ENCODE results near the gene INTS13.
"Not testable (repeated sequence)": the region's sequence is repeated elsewhere in the genome, so short reads cannot be mapped to it uniquely, and the experiment has no call there.

INTS13 gene

GRCh38 chr12:26870491-26871419 lies 67.0 kb downstream of the INTS13 start:
- no peak for DNase-seq (ENCODE audit: low spot score)

GRCh38 chr12:26869908-26870459 lies 67.8 kb downstream of the INTS13 start:
- DNase-seq (ENCODE audit: low spot score), result no peak

GRCh38 chr12:26869104-26869494 lies 68.7 kb downstream of the INTS13 start:
- no peak for DNase-seq (ENCODE audit: low spot score)

GRCh38 chr12:26868447-26869103 lies 69.2 kb downstream of the INTS13 start:
- DNase-seq (ENCODE audit: low spot score), result no peak

GRCh38 chr12:26867080-26867479 lies 70.7 kb downstream of the INTS13 start:
- DNase-seq (ENCODE audit: low spot score), result no peak

GRCh38 chr12:26863515-26863914 lies 74.3 kb downstream of the INTS13 start:
- peak; percentile 46 for DNase-seq (ENCODE audit: low spot score)

GRCh38 chr12:26862787-26863186 lies 75.0 kb downstream of the INTS13 start:
- DNase-seq (ENCODE audit: low spot score), result not testable (repeated sequence)

- no peak for DNase-seq (ENCODE audit: low spot score)
Measured at GRCh38 chr12:26861690-26862089, 76.1 kb downstream of the INTS13 start.

- DNase-seq (ENCODE audit: low spot score), result no peak
Measured at GRCh38 chr12:26857465-26858176, 80.2 kb downstream of the INTS13 start.

GRCh38 chr12:26855337-26855736 lies 82.4 kb downstream of the INTS13 start:
- DNase-seq (ENCODE audit: low spot score), result no peak

All from RKO (cell line).